Measurements from ENCODE around the gene ENG.
A peak's percentile ranks its signal among the peaks of the same experiment; 100 is the strongest.

DNA sequence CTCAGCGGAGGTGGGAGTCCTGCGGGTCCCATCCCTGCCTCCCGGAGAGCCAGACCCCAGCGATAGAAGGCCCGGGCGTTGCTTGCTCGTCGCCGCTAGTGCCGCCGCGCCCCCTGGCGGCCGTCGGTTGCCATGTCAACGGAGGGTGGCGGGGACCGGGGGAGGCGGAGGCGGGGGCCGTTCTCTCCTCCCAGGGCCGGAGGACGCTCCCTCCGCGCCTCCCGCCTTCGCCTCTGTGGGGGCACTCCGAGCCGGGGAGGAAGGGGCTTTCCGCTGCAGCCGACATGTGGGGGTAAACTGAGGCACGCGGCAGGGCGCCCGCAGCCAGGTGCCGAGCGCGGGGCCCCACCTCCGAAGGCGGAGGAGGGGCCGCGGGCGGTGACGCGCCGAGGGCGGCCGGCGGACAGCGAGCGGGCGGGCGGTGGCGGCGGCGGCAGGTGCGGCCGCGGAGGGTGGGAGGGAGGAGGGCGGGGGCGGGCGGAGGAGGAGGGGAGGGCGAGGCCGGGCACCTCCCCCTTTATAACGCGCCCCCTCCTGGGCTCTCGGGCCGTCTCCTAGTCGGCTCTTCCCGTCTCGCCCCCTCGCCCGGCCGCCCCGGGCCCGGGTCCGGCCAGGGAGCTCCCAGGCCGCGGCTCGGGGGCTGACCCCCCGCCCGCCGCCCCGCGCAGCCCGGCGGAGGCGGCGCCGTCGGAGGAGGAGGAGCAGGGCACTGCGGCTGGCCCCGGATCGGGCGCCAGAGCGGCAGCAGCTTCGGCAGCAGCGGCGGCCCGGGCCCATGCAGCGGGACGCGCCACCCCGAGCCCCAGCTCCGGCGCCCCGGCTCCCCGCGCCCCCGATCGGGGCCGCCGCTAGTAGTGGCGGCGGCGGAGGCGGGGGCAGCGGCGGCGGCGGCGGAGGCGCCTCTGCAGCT is 69.2 kb downstream of the ENG start:
- TF ChIP-seq, protein P1, sequence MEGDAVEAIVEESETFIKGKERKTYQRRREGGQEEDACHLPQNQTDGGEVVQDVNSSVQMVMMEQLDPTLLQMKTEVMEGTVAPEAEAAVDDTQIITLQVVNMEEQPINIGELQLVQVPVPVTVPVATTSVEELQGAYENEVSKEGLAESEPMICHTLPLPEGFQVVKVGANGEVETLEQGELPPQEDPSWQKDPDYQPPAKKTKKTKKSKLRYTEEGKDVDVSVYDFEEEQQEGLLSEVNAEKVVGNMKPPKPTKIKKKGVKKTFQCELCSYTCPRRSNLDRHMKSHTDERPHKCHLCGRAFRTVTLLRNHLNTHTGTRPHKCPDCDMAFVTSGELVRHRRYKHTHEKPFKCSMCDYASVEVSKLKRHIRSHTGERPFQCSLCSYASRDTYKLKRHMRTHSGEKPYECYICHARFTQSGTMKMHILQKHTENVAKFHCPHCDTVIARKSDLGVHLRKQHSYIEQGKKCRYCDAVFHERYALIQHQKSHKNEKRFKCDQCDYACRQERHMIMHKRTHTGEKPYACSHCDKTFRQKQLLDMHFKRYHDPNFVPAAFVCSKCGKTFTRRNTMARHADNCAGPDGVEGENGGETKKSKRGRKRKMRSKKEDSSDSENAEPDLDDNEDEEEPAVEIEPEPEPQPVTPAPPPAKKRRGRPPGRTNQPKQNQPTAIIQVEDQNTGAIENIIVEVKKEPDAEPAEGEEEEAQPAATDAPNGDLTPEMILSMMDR (IDR thresholded peaks at IDR 0.05; ENCODE audit: low read depth, low read length, poor library complexity, severe bottlenecking), result peak; percentile 90
- TF ChIP-seq EZH2phosphoT487 (IDR thresholded peaks at IDR 0.05; ENCODE audit: borderline replicate concordance, low read length), result no peak

Data from DOHH2 (cell line).